Kidney (tissue), 14 donors: ENCODE results near the gene ZNF644. TPM values are rescaled to one million over a fixed set of nuclear protein-coding genes. Genes with fewer than 3 reads are reported as not detected.
"Not testable (repeated sequence)": the region's sequence is repeated elsewhere in the genome, so short reads cannot be mapped to it uniquely, and the experiment has no call there.

Source experiments
- DNase-seq, 5 donors: peaks; one replicate each; pipeline ENCODE4 v3.0.0-alpha.2; 2013 to 2020
- FAIRE-seq: peaks from 2 replicates; lab custom pipeline; 2012; peaks lifted over from hg19 to GRCh38; lab: Jason Lieb, UNC
- H3K27ac ChIP-seq, 2 donors: one replicate each; pipeline ENCODE4 v1.7.0; 2013; ENCODE audit warnings: low read depth in 2 of 2, low read length in 2 of 2, inconsistent platforms in 1 of 2
- H3K27me3 ChIP-seq: one replicate; pipeline ENCODE4 v1.7.1; 2013; ENCODE audit warnings: low read length, inconsistent platforms; ENCODE audit not compliant: control insufficient read depth, insufficient read depth
- H3K36me3 ChIP-seq, 3 donors: one replicate each; pipeline versions ENCODE4 v1.7.0 to v1.7.1; 2013; ENCODE audit warnings: low read length in 3 of 3, control low read depth in 1 of 3, inconsistent platforms in 1 of 3; ENCODE audit not compliant: insufficient read depth in 3 of 3, control insufficient read depth in 2 of 3
- H3K4me1 ChIP-seq, 3 donors: one replicate each; pipeline versions ENCODE4 v1.7.0 to v1.7.1; 2013; ENCODE audit warnings: low read length in 3 of 3, inconsistent platforms in 1 of 3, low read depth in 1 of 3; ENCODE audit not compliant: control insufficient read depth in 2 of 3, insufficient read depth in 2 of 3
- H3K4me3 ChIP-seq, 3 donors: one replicate each; pipeline versions ENCODE4 v1.7.0 to v1.8.1; 2013; ENCODE audit warnings: low read length in 3 of 3, control low read depth in 1 of 3, inconsistent platforms in 1 of 3
- H3K9ac ChIP-seq, 3 donors: one replicate each; pipeline versions ENCODE4 v1.7.0 to v1.7.1; 2013; ENCODE audit warnings: low read length in 3 of 3, control low read depth in 1 of 3, inconsistent platforms in 1 of 3
- H3K9me3 ChIP-seq, 3 donors: one replicate each; pipeline versions ENCODE4 v1.7.0 to v1.7.1; 2013; ENCODE audit warnings: low read length in 3 of 3, control low read depth in 1 of 3, inconsistent platforms in 1 of 3; ENCODE audit not compliant: control insufficient read depth in 2 of 3, insufficient read depth in 1 of 3
- intact Hi-C: fragments of 100-400 bp; cut with DNase I; formaldehyde crosslinking; loops from one replicate; pipeline ENCODE4 v1.11.1; 2022
- polyA plus RNA-seq: library from polyadenylated mRNA; stranded (reverse); fragments of 350-450 nt; fragmentation: Illumina TruSeq; extraction: RNeasy Lipid Tissue Mini Kit (QIAGEN cat#74804); gene quantifications from one replicate; pipeline ENCODE4 v1.2.3, GENCODE V29; 2014; ENCODE audit warnings: low read depth, low replicate concordance; ENCODE audit not compliant: insufficient read depth
- total RNA-seq: library from RNA; stranded (reverse); fragmentation: NEBNext Ultra II Directional; extraction: Animal tissue kit (Norgen Biotek cat#: 25700); gene quantifications from one replicate; pipeline ENCODE4 v1.2.1, GENCODE V29; 2021
- TF ChIP-seq, protein P1 (sequence below): IDR thresholded peaks from 3 replicates; pipeline ENCODE4 v1.5.1; 2012; ENCODE audit warnings: mild to moderate bottlenecking, moderate library complexity, borderline replicate concordance; ENCODE audit not compliant: insufficient read depth; ENCODE audit errors: extremely low read depth
- donor health status: control.
- donor health status: control.
- donor health status: control.
- donor health status: control.
- donor health status: control.
- donor health status: DM: yes; HTN: yes; CAD: no.
- donor health status: Normal renal cell carcinoma (clear cell type).

ZNF644 gene
- total and polyA plus RNA-seq, 2 donors from 2014 or later: 10.5 to 60.4 TPM

- H3K4me3 ChIP-seq: no peak overlapping the region
- FAIRE-seq (no peak), DNase-seq (no peak)
- H3K27ac ChIP-seq: no peak overlapping the region
- H3K9ac ChIP-seq: no peak overlapping the region
- H3K27me3 ChIP-seq: no peaks in the 10 kb centered on the region
- TF ChIP-seq, protein P1, sequence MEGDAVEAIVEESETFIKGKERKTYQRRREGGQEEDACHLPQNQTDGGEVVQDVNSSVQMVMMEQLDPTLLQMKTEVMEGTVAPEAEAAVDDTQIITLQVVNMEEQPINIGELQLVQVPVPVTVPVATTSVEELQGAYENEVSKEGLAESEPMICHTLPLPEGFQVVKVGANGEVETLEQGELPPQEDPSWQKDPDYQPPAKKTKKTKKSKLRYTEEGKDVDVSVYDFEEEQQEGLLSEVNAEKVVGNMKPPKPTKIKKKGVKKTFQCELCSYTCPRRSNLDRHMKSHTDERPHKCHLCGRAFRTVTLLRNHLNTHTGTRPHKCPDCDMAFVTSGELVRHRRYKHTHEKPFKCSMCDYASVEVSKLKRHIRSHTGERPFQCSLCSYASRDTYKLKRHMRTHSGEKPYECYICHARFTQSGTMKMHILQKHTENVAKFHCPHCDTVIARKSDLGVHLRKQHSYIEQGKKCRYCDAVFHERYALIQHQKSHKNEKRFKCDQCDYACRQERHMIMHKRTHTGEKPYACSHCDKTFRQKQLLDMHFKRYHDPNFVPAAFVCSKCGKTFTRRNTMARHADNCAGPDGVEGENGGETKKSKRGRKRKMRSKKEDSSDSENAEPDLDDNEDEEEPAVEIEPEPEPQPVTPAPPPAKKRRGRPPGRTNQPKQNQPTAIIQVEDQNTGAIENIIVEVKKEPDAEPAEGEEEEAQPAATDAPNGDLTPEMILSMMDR: no peak
- H3K9me3 ChIP-seq: peaks cover 0 to 2% (median 2%) of the 10 kb centered on the region in 3 donors
- H3K4me1 ChIP-seq: no peaks in the 10 kb centered on the region
- intact Hi-C loops: no loop called here
- H3K36me3 ChIP-seq: no peaks in the 10 kb centered on the region
These were observed 23.4 kb upstream of the ZNF644 start for GRCh38 chr1:91045284-91045683.

DNA sequence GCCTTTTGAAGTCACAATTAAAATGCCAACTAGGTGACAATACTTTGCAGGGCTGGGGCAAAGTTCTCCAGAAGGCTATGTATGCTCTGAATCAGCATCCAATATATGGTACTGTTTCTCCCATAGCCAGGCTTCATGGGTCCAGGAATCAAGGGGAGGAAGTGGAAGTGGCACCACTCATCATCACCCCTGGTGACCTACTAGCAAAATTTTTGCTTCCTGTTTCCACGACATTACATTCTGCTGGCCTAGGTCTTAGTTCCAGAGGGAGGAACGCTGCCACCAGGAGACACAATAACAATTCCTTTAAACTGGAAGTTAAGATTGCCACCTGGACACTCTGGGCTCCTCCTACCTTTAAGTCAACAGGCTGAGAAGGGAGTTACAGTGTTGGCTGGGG, 22.9 kb upstream of the ZNF644 start:
- FAIRE-seq: not testable (repeated sequence)

GRCh38 chr1:91042372-91042771, 20.5 kb upstream of the ZNF644 start:
- H3K36me3 ChIP-seq, H3K9me3 ChIP-seq, H3K4me1 ChIP-seq, DNase-seq, intact Hi-C loops, H3K9ac ChIP-seq, H3K27me3 ChIP-seq, H3K27ac ChIP-seq, H3K4me3 ChIP-seq, FAIRE-seq: not testable (repeated sequence)

More for the DNA sequence above, 22.9 kb upstream of the ZNF644 start:
- H3K9me3 ChIP-seq, H3K4me1 ChIP-seq, H3K9ac ChIP-seq, H3K27ac ChIP-seq, H3K4me3 ChIP-seq, DNase-seq, H3K36me3 ChIP-seq, intact Hi-C loops, H3K27me3 ChIP-seq: not testable (repeated sequence)

- intact Hi-C loops: no loop called here
- Histone ChIP-seq H3K4me1 (no peaks in the 10 kb centered on the region), H3K4me3 (no peak overlapping the region), H3K27me3 (no peaks in the 10 kb centered on the region), H3K9ac (no peak overlapping the region), H3K36me3 (no peaks in the 10 kb centered on the region), H3K27ac (no peak overlapping the region), H3K9me3 (peaks cover 0 to 2% (median 2%) of the 10 kb centered on the region in 3 donors)
- TF ChIP-seq, protein P1: no peak
- DNase-seq (no peak), FAIRE-seq (no peak)
These were observed 16.7 kb upstream of the ZNF644 start for GRCh38 chr1:91038582-91038981.
